Gastrocnemius medialis (tissue), 4 donors: ENCODE results near the gene ATP6V0B.

ENCODE experiments used
- CTCF ChIP-seq, 5 experiments: fragments of 450-650 bp in 3 of 5; fragments of 200-600 bp in 2 of 5; sonication (generic) in 2 of 5; IDR thresholded peaks in 4 of 5; conservative IDR thresholded peaks in 1 of 5; 1 replicate in 4 of 5; 2 replicates in 1 of 5; pipeline ENCODE4 v1.5.1; 2016 to 2019; ENCODE audit warnings: antibody characterized with exemption in 5 of 5, mild to moderate bottlenecking in 3 of 5, moderate library complexity in 3 of 5
- POLR2A ChIP-seq, 2 donors: fragments of 450-650 bp; IDR thresholded peaks; one replicate each; pipeline ENCODE4 v1.6.1; 2017; ENCODE audit warnings: antibody characterized with exemption in 2 of 2, mild to moderate bottlenecking in 2 of 2, moderate library complexity in 2 of 2

- TF ChIP-seq CTCF (IDR thresholded peaks at IDR 0.05 in 4 of 5, conservative IDR thresholded peaks at IDR 0.05 in 1 of 5) (no peak), POLR2A (IDR thresholded peaks at IDR 0.05) (no peak)
Measured at GRCh38 chr1:43949678-43950077, 25.1 kb upstream of the ATP6V0B start.
